A549 (cell line): Measurements from ENCODE around the gene ASCL5.

Experiments
- CBX8 ChIP-seq: fragments of 200-600 bp; sonication (generic); IDR thresholded peaks from 2 replicates; pipeline ENCODE4 v1.6.1; 2016
- CEBPB ChIP-seq, 2 experiments: fragments of >200 bp in 1 of 2; sonication (Bioruptor Twin) in 1 of 2; formaldehyde crosslinking in 1 of 2; IDR thresholded peaks; 2 replicates each; pipeline ENCODE4 v1.6.1; 2012 to 2016
- CHD4 ChIP-seq: fragments of 200-600 bp; sonication (generic); IDR thresholded peaks from 2 replicates; pipeline ENCODE4 v1.6.1; 2016; ENCODE audit warnings: antibody characterized with exemption, mild to moderate bottlenecking, borderline replicate concordance
- CTCF ChIP-seq: fragments of >200 bp; sonication (Bioruptor Twin); formaldehyde crosslinking; IDR thresholded peaks from 3 replicates; pipeline ENCODE4 v1.5.1; 2016
- EHMT2 ChIP-seq: fragments of 200-600 bp; sonication (generic); IDR thresholded peaks from 2 replicates; pipeline ENCODE4 v1.6.1; 2016; ENCODE audit warnings: antibody characterized with exemption, low read depth, mild to moderate bottlenecking, moderate library complexity
- FOSL2 ChIP-seq, 2 experiments: fragments of 450-650 bp in 1 of 2; fragments of >200 bp in 1 of 2; sonication (Bioruptor Twin) in 1 of 2; formaldehyde crosslinking; IDR thresholded peaks; 2 replicates each; pipeline versions ENCODE4 v1.5.0 to v1.6.1; 2016 to 2020; ENCODE audit warnings: mild to moderate bottlenecking in 1 of 2, moderate library complexity in 1 of 2
- HDAC2 ChIP-seq: fragments of 200-600 bp; sonication (generic); IDR thresholded peaks from 2 replicates; pipeline ENCODE4 v1.6.1; 2016
- NR3C1 ChIP-seq: fragments of >200 bp; sonication (Bioruptor Twin); formaldehyde crosslinking; IDR thresholded peaks from 3 replicates; pipeline ENCODE4 v1.6.1; 2017
- POLR2A ChIP-seq: IDR thresholded peaks from 2 replicates; pipeline ENCODE4 v1.6.1; 2012; ENCODE audit warnings: mild to moderate bottlenecking, low read length
- POLR2AphosphoS2 ChIP-seq: conservative IDR thresholded peaks from 2 replicates; pipeline ENCODE4 v1.6.1; 2012; ENCODE audit warnings: low read length, improper control_type of control experiment, inconsistent platforms
- TF ChIP-seq, protein P1 (sequence below): fragments of 200-600 bp; sonication (generic); IDR thresholded peaks from 2 replicates; pipeline ENCODE4 v1.6.1; 2016; ENCODE audit warnings: antibody characterized with exemption, mild to moderate bottlenecking, moderate library complexity

- TF ChIP-seq FOSL2 (IDR thresholded peaks at IDR 0.05) (no peak), FOSL2 (CRISPR knock-in tag; IDR thresholded peaks at IDR 0.05) (no peak), NR3C1 (no peak), CEBPB (IDR thresholded peaks at IDR 0.05) (no peak), CTCF (no peak), EHMT2 (no peak), CBX8 (no peak), HDAC2 (no peak), POLR2AphosphoS2 (no peak), POLR2A (no peak), CHD4 (no peak)
- TF ChIP-seq, protein P1, sequence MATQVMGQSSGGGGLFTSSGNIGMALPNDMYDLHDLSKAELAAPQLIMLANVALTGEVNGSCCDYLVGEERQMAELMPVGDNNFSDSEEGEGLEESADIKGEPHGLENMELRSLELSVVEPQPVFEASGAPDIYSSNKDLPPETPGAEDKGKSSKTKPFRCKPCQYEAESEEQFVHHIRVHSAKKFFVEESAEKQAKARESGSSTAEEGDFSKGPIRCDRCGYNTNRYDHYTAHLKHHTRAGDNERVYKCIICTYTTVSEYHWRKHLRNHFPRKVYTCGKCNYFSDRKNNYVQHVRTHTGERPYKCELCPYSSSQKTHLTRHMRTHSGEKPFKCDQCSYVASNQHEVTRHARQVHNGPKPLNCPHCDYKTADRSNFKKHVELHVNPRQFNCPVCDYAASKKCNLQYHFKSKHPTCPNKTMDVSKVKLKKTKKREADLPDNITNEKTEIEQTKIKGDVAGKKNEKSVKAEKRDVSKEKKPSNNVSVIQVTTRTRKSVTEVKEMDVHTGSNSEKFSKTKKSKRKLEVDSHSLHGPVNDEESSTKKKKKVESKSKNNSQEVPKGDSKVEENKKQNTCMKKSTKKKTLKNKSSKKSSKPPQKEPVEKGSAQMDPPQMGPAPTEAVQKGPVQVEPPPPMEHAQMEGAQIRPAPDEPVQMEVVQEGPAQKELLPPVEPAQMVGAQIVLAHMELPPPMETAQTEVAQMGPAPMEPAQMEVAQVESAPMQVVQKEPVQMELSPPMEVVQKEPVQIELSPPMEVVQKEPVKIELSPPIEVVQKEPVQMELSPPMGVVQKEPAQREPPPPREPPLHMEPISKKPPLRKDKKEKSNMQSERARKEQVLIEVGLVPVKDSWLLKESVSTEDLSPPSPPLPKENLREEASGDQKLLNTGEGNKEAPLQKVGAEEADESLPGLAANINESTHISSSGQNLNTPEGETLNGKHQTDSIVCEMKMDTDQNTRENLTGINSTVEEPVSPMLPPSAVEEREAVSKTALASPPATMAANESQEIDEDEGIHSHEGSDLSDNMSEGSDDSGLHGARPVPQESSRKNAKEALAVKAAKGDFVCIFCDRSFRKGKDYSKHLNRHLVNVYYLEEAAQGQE, result no peak
Observed at GRCh38 chr1:201173736-201174135, 46.8 kb upstream of the ASCL5 start.
